Measurements from ENCODE around the gene NAV2.

DNA sequence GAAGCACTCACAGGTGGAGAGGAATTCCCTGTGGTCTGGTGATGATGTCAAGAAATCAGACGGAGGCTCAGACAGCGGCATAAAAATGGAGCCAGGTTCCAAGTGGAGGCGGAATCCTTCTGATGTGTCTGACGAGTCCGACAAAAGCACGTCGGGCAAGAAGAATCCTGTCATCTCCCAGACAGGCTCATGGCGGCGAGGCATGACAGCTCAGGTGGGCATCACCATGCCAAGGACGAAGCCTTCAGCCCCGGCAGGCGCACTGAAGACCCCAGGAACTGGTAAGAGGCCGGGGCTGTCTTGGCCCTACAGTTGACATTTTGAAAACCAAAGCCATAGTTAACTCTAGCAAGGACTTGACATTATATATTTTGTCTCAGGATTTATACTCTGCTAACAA, 331.4 kb downstream of the NAV2 start:
- TF ChIP-seq, protein P1, sequence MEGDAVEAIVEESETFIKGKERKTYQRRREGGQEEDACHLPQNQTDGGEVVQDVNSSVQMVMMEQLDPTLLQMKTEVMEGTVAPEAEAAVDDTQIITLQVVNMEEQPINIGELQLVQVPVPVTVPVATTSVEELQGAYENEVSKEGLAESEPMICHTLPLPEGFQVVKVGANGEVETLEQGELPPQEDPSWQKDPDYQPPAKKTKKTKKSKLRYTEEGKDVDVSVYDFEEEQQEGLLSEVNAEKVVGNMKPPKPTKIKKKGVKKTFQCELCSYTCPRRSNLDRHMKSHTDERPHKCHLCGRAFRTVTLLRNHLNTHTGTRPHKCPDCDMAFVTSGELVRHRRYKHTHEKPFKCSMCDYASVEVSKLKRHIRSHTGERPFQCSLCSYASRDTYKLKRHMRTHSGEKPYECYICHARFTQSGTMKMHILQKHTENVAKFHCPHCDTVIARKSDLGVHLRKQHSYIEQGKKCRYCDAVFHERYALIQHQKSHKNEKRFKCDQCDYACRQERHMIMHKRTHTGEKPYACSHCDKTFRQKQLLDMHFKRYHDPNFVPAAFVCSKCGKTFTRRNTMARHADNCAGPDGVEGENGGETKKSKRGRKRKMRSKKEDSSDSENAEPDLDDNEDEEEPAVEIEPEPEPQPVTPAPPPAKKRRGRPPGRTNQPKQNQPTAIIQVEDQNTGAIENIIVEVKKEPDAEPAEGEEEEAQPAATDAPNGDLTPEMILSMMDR (optimal IDR thresholded peaks at IDR 0.05 in 1 of 3, IDR thresholded peaks at IDR 0.05 in 1 of 3, conservative IDR thresholded peaks at IDR 0.05 in 1 of 3; ENCODE audit: extremely low read depth in 1 of 3, insufficient read depth in 2 of 3, low read length in 3 of 3): no peak
- no peak for TF ChIP-seq EZH2 (IDR thresholded peaks at IDR 0.05; ENCODE audit: low read length)
